A204.1 (cell line): ENCODE data around the gene RAB23.
A peak's percentile ranks its signal among the peaks of the same experiment; 100 is the strongest.
"Not testable (repeated sequence)": the region's sequence is repeated elsewhere in the genome, so short reads cannot be mapped to it uniquely, and the experiment has no call there.

Experiments used
- FAIRE-seq: peaks from 2 replicates; lab custom pipeline; 2012; peaks lifted over from hg19 to GRCh38; lab: Jason Lieb, UNC

RAB23 gene

DNA sequence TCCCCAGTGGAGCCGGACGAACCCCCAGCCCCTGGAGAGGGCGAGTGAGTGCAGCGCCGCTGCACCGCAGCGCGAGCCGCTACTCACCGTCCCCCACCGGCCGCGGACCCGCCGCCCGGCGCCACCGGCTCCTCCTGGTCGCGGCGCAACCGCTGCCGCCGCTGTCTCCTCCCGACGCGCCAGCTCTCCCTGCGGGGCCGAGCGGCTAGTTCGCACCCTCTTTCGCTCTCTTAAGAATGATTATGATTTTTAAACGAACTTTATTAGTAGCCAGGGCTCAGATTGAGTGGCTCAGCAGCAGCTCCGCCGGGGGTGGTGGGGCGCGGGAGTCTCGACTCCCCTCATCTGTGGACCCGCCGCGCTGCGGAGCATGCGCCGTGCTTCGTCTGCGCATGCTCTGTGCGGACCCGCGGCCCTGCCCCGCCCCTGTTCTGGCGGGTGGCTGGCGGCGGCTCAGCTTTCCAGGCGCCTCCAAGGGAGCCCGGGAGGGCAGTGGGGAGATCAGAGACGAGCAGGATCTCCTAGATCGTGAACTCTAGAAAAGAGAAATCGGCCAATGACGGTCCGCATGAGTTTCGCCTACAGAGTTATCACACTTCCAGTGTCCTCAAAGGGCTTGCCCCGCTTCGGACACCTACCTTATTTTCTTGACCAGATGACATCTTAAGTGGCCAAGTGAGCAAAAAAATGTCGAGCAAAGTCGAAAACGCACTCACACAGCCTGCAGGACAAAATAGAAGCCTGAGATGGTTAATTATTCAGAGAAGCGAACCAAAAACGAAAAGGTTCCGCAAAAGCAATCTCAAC is at the start of gene RAB23:
Gene RAB23 (minus strand): TSS at position 372 of the 807 bp plus-strand sequence. CDS start 11,927 bp downstream, outside the sequence.
- FAIRE-seq, result no peak

DNA sequence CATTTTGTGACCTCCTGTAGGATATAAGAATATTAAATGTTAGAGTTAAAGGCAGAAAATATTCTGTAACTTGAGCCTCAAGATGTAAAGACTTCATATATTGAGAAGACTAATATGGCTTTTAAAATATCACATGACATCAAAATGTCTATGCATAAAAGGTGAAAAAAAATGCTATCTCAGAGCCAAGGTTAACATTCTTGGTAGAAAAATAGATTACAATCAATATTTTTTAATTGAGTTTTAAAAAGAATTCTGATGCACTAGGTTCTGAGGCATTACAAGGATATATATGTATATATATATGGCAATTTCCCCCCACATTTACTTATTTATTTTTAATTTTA is 46.2 kb upstream of the RAB23 start:
- no peak for FAIRE-seq

- peak; percentile 98 for FAIRE-seq
Observed at GRCh38 chr6:57267586-57268293, 45.6 kb upstream of the RAB23 start.

GRCh38 chr6:57265755-57266221 is 43.7 kb upstream of the RAB23 start:
- no peak for FAIRE-seq

DNA sequence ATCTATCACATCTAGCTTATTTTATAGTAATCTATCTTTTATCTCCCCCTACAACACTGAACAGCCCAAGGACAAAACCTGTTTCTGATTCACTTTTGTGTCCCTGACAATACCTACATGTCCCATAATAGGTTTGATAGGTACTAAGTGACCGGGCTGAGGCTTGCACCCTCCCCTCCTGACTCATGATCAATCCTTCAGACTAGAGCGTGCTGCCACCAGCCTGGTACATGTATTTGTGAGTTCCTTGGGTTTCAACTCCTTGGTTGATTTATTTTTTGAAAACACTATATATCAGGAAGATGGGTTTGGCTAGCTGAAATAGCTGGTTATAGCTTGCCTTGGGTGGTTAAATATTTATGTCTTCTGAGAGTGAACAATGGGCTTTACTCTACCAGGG is 41.6 kb upstream of the RAB23 start:
- no peak for FAIRE-seq

DNA sequence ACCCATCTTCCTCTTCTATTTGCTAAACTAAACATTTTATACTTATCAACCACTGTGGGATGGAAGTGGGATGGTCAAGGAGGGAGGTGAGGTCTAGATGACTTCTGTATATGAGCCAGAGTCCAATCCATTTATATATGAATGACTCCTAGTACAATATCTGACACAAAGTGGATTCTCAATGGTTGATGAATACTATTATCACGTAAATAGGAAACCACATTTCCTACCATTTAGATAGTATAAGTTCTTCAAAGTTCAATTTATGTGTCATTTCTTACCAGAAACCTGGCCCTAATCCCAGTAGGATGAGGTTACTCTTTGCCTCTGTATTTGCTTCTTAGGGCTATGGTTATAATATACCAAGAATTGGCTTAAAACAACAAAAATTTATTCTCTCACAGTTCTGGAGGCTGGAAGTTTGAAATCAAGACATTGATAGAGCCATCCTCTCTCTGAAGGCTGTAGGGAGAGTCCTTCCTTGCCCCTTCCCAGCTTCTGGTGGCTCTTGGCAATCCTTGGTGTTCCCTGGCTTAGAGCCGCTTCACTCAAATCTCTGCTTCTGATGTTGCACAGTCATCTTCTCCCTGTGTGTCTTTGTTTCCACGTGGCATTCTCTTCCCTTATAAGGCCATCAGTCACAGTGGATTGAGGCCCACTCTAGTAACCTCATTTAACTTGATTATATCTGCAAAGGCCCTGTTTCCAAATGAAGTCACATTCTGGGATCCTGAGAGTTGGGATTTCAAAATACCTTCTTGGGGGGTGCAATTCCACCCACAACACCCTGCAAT is 41.0 kb upstream of the RAB23 start:
- FAIRE-seq, result no peak

GRCh38 chr6:57262488-57262887 is 40.4 kb upstream of the RAB23 start:
- no peak for FAIRE-seq

DNA sequence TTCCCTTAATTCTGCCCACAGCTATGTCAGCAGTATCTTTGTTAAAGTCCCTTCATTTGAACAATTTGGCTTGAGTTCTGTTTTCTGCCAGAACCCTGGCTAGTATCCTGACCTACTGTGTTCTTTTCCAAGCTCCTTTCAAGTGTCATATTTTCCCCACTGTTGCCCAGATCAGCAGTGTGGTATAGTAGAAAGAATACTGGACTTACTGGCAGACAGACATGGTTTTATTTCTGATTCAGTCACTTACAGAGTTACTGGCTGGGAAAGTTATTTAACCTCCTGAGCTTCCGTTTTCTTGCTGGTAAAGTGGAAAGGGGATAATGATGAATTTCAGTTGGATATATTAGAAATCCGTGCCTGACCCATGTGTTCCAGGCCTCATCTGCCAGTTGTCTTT is 39.8 kb upstream of the RAB23 start:
- FAIRE-seq, result no peak

DNA sequence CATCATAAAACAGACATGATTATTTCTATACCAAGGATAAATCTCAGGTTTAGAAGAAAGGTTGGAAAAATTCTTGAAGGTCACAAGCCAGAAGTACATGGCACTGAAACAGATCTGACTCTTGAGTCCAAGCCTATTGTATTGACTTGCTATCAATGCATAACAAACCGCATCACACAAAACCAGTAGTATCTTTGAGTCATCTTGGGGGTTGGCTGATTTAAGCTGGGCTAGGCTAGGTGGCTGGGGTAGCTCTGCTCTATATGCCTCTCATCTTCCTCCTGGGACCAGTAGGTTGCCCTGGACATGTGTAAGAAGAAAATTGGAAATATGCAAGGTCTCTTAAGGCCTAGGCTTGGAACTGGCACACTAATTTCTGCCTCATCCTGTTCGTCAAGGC is 37.0 kb upstream of the RAB23 start:
- no peak for FAIRE-seq

GRCh38 chr6:57257911-57258541 is 35.9 kb upstream of the RAB23 start:
- FAIRE-seq, result no peak

- no peak for FAIRE-seq
Observed at GRCh38 chr6:57256541-57256940, 34.4 kb upstream of the RAB23 start.

DNA sequence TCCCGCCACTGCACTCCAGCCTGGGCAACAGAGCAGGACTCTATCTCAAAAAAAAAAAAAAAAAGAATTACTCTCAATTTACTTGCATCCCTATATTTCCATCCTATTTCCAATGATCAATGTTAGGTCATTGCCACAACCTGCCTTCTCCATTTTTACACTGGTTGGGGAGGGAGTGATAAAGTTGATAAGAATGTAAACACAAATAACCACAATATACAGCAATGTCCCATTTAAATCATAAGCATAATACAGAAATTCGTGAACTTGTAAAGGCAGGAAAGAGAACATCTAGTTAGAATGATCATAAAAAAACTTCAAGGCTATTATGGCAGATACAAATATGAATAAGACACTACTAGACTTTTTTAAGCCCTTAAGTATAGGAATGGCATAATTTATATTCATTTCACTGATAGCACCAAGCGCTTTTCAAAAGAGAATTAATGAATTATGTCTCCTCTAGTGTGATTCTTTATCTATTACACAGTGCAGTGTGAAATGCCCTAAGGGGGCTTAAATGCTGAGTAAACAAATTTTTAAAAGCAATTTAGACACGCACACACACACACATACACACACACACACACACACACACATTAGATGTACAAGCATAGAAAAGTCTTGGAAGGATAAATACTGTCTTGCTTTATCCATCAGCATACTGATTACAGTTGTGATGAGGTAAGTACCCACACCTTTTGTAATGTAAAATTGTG is 33.5 kb upstream of the RAB23 start:
- no peak for FAIRE-seq

DNA sequence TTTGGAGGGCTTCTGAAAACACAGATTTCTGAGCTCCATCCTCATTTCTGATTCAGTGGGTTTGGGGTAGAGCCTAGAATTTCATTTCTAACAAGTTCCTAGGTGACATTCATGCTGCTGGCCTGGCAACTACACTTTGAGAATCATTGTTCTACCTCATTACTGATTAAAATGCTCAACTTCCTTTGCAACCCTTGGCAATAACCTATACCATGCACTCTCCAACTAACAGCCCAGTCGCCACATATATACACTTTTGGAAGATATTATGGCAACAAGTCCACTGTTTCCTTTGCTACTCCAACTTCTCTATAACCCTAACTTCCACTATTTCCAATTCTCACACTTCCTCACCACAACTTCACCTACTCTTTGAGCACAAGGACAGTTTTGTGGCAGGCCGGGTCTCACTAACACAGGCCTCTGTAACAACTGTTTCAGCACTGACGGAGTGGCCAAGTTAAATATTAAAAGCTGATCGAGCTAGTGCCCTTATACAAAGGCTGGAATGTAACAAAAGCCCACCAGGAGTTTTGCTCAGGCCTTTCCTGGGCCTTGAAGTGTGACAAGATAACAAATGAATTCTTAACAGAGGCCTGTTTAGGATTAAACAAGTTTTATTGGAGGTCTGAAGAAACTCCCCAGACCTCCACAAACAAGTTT is 32.1 kb upstream of the RAB23 start:
- no peak for FAIRE-seq

DNA sequence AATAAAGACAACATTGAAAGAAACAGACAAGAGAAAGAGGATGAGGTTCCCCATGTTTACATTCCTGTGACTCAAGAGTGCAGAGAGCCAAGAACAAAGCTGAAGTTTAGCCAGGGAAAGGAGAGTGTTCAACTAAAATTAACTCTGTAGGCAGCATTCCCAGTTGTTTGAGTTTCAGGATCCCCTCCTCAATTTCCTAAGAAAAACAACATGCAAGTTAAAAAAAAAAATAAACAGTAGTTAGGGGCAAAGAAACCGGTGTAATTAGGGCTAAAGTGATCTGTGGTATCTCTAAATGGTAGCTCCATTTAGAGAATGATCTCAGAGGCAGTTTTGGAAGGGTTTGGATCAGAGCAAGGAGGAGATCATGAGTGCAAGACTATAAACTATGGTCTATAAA is 30.9 kb upstream of the RAB23 start:
- no peak for FAIRE-seq

GRCh38 chr6:57252137-57252536 is 30.0 kb upstream of the RAB23 start:
- FAIRE-seq, result no peak

DNA sequence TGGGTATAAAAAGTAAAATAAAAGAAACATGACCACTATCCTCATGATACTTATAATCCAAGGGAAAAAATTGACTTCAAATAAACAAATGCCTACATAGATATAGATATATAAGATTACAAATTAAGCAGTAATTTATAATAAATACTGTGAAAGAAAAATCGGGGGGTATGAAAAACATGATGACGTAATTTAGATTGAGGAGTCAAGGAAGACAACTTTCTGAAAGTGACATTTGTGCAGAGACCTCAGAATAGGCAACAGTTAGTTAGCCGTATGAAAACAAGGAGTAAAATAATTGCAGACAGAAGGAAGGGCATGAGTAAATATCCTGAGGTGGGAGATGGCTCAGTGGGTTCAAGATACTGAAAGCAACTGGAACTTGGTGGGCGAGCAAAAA is 28.2 kb upstream of the RAB23 start:
- no peak for FAIRE-seq

GRCh38 chr6:57248311-57248895 is 26.3 kb upstream of the RAB23 start:
- FAIRE-seq, result no peak

GRCh38 chr6:57247603-57248002 is 25.5 kb upstream of the RAB23 start:
- FAIRE-seq, result no peak

GRCh38 chr6:57246307-57246706 is 24.2 kb upstream of the RAB23 start:
- no peak for FAIRE-seq

GRCh38 chr6:57243954-57244353 is 21.8 kb upstream of the RAB23 start:
- FAIRE-seq, result no peak

- FAIRE-seq, result not testable (repeated sequence)
Observed at GRCh38 chr6:57243526-57243925, 21.4 kb upstream of the RAB23 start.
